SHP77 treated with DMSO at 0.1 percent for 48 hours (cell line): ENCODE results near the gene IMMP2L.

Source experiments
- DNase-seq: peaks from one replicate; lab custom pipeline; 2025; lab: John Stamatoyannopoulos, UW

Gene IMMP2L

GRCh38 chr7:111393011-111393754 is 169.1 kb downstream of the IMMP2L start:
- no peak for DNase-seq

GRCh38 chr7:111392294-111392693 is 170.0 kb downstream of the IMMP2L start:
- no peak for DNase-seq

GRCh38 chr7:111390000-111390399 is 172.3 kb downstream of the IMMP2L start:
- DNase-seq = no peak

GRCh38 chr7:111388912-111389311 is 173.4 kb downstream of the IMMP2L start:
- DNase-seq = no peak

DNA sequence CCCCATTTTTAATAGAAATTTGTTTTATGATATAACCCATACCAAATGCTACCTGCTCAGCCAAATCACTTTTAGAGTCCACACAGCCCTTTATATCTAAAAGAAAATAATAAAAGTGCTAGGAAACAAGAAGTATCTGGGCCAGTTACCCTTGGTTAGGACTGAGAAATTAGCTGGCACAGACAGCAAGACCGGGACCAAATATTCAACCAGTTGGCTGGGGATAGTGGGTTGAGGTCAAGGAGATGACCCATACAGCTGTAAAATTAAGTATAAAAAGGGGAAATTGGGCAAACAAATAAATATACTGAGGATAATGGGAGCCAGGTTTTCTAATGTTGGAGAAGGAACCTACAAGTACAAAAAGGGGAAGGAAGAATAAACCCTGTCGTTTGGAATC is 174.3 kb downstream of the IMMP2L start:
- no peak for DNase-seq

GRCh38 chr7:111384065-111384891 is 178.0 kb downstream of the IMMP2L start:
- DNase-seq = no peak

DNA sequence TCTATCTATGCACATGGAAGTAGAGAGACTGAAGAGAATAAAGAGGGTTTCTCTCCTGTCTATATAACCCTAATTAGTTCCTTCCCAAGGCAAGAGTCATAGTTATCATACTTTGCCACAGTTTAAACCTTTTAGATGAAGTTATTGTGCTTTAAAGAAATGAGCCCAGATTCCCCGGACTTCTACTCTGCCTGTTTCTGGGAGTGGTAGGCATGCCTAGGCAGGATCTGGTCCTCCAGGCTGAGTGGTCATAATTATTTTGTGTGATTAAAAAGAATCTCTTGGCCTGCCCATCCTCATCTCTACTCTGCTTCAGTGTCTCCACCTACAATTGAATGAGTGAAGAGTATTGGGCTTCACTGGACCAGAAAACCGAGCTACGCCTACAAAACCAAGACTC is 179.2 kb downstream of the IMMP2L start:
- DNase-seq = no peak

GRCh38 chr7:111381590-111381989 is 180.7 kb downstream of the IMMP2L start:
- no peak for DNase-seq

DNA sequence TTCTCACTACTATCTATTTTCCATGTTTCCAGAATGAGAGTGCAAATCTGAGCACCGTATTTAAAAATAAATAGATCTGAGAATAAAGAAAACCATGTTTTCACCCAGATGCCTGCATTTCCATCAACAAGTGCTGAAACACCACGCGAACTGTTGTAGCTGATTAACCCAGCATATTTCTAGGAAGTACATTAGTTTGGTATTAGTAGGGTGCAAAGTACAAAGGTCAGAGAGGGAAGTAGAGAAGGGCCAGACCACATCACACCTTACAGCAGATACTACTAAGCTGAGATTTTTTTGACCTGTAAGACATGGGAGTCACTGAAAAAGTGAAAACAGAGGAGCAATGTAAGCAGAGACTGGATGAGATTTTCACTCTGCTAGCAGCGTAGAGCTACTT is 181.3 kb downstream of the IMMP2L start:
- no peak for DNase-seq

GRCh38 chr7:111374027-111374426 is 188.3 kb downstream of the IMMP2L start:
- DNase-seq = no peak

GRCh38 chr7:111371437-111371836 is 190.9 kb downstream of the IMMP2L start:
- DNase-seq = no peak

DNA sequence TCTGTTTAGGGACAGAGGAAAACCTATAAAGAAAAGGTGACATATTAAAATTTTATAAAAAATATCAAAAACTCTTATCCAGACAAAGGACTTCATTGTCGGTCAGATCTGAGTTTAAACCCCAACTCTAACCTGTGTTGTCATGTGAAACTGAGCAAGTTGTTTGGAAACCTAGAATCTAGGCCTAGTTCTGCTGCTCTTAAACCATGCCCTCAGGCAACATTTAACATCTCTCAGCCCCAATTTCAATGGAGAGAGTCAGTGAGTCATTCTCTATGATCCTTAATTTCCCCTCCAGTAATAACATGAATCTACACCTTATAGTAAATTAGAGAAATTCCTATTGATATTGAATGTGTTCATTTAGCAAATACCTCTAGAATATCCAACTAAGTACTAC is 192.3 kb downstream of the IMMP2L start:
- no peak for DNase-seq

GRCh38 chr7:111368381-111369065 is 193.8 kb downstream of the IMMP2L start:
- no peak for DNase-seq

DNA sequence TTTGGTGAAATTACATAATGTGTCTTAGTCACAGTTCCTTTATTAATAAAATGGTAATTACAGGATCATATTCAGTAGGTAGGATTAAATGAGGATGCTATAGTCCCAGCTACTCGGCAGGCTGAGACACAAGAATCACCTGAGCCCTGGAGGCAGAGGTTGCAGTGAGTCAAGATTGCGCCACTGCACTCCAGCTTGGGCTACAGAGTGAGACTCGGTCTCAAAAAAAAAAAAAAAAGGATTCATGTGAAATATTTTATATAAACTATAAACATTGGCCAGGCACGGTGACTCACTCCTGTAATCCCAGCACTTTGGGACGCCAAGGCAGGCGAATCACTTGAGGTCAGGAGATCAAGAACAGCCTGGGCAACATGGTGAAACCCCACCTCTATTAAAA is 197.9 kb downstream of the IMMP2L start:
- DNase-seq = no peak

DNA sequence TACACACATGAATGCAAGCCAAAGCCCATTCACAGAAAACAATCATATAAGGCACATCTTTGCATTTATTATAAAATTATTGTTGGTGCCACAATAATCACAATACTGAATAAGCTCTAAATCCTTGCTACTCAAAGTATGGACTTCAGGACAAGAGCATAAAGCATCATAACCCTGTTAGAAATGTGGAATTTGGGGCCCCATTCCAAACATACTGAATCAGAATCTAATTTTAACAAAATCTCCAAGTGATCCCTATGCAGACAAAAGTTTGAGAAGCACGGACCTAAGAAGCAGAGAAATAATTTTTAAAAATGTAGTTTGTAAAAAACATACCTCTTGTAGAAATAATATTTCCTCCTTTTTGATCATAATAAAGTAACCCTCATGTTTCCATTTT is 199.2 kb downstream of the IMMP2L start:
- no peak for DNase-seq

DNA sequence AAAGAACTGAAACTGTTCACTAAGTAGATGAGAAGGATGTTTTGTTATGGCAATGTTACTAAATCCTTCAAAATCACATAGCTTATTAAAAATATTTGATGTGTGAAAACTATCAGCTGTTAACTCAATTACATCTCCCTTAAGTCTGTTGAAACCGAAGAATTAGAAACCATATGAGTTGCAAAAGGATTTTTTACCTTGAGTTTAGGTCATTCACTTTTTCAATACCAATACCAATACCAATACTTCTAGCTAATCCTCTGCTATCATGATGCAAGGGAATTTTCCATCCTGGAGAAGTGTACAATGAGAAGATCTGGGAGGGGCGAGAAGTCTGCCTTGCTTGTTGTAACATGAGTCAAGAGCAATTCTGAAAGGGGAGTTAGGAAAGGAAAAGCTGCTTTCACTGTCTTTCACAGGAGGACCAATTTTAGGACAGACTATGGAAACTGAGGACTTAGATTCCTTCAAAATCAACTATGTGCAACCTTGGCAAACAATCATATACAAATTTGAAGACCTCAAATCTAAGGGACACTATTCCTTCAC is 199.7 kb downstream of the IMMP2L start:
- no peak for DNase-seq

GRCh38 chr7:111358915-111359314 is 203.4 kb downstream of the IMMP2L start:
- no peak for DNase-seq

DNA sequence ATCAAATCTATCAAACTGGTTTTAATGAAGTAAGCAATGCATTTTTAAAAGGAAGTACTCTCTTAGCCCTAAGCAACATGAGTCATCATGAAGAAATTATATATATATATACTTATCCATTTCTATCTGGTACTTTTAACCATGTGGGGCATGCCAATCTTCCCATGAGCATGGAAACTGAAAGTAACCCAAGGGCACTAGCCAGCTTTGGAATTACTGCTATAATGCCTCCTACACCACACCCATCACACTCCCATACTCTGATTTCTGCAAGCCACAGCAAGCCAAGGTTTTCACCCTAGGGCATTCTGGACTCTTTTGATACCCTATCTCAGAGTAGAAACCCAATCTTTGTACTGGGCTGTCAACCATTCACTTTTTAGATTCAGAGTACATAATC is 204.6 kb downstream of the IMMP2L start:
- DNase-seq = no peak

- no peak for DNase-seq
Measured at GRCh38 chr7:111356941-111357340, 205.4 kb downstream of the IMMP2L start.

DNA sequence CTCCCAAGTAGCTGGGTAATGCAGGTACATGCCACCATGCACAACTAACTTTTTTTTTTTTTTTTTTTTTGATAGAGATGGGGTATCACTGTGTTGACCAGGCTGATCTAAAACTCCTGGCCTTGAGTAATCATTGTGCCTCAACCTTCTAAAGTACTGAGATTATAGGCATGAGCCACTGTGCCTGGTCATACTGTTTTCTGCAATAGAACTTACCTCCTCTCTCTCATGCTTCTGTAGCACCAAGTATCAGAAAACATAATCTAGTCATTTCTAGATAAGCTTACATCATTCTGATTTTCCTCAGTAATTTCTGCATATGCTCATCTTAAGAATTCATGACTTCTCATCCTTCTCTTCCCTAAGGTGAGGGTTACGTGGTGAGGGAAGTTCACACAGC is 210.0 kb downstream of the IMMP2L start:
- DNase-seq = no peak

- no peak for DNase-seq
Measured at GRCh38 chr7:111346219-111346618, 216.1 kb downstream of the IMMP2L start.

- no peak for DNase-seq
Measured at GRCh38 chr7:111343017-111343416, 219.3 kb downstream of the IMMP2L start.

GRCh38 chr7:111339006-111339405 is 223.3 kb downstream of the IMMP2L start:
- no peak for DNase-seq
